NCI-H1930 (cell line): ENCODE measurements around the gene RNF223.
"Not testable (repeated sequence)": the region's sequence is repeated elsewhere in the genome, so short reads cannot be mapped to it uniquely, and the experiment has no call there.

Source experiments
- DNase-seq, 2 experiments: peaks; one replicate each; lab custom pipeline; 2025; lab: John Stamatoyannopoulos, UW

RNF223 gene

DNA sequence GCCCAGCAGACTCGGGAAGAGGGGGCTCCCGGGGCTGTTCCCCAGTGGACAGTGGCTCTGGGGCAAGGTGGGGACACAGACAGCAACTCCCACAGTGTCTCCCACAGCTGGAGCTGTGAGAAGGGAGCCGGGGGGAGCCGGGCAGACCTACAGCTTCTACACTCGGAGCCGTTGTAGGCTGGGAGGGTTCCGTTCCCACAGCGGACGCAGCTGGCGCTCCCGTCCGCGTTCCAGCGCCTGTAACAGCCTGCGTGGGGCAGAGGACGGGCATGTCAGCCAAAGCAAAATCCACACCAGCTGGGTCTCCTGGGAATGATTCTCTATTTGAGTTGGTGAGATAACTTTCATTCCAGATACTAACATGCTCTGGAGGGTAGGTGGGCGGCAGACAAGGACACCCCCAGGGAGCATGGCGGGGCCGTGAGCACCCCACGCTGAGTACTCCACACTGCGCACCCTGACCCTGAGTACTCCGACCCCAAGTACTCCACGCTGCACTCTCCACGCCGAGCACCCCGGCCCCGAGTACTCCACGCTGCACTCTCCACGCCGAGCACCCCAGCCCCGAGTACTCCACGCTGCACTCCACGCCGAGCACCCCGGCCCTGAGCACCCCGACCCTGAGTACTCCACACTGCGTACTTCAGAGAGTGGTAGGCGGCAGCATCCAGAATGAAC lies 13.4 kb upstream of the RNF223 start:
- no peak for DNase-seq

DNA sequence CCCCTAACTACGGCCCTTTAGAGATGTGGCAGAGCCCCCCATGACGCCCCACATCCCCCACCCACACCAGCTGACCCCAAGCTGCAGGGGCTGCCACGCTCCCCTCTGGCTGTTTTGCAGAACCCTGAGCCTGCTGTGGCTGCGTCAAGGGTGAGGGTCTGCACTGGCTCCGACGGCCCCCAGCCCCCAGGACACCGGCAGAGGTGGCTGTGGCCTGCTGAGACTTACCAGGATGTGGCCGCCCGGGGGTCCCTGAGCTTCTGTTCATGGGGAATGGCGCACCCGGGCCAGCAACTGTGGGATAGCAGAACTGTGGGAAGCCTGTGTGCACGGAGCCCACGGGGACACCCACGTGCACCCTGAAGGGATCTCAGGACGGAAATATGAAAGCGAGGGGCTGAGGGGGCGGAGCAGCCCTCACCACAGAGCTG lies 12.8 kb upstream of the RNF223 start:
- DNase-seq = no peak

DNA sequence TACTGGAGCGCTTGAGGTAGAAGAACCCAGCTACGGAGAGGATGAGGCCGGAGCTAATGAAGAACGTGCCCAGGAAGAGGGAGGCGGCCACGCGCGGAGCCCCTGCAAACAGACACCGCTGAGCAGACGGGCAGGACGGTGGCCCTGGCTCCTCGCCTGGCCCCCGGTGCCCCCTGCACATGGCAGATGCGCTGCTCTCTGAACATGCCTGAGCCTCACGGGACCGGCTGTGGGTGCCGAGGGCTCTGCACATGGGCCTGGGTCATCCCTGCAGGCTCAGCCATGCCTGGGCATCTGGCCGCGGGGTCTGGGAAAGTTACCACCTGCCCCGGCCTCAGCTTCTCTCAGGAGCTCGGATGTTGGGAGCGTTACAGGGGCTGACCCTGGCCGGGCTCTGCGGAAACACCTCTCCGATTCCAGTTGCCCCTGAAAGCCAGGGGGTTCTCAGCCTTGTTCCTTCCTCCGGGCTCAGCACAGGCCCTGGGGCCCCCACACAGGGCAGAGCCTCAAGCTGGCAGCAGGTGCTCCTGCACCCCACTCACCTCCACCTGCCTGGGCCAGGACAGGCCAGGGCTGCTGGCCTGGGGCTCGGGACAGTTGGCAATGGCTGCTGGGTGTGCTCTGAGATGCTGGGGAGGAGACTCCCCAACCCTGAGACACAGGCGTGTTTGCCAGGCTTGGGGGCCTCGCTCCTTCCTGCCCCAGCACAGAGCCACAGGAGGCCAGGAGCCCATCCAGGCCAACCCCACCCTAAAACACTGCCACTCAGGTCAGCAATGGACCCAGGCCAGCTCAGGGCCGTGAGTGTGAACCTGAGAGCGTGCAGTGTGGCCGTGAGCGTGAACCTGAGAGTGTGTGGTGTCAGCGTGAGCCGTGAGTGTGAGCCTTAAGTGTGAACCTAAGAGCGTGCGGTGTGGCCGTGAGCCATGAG lies 12.1 kb upstream of the RNF223 start:
- no peak for DNase-seq

GRCh38 chr1:1085171-1085841 lies 11.2 kb upstream of the RNF223 start:
- no peak for DNase-seq

DNA sequence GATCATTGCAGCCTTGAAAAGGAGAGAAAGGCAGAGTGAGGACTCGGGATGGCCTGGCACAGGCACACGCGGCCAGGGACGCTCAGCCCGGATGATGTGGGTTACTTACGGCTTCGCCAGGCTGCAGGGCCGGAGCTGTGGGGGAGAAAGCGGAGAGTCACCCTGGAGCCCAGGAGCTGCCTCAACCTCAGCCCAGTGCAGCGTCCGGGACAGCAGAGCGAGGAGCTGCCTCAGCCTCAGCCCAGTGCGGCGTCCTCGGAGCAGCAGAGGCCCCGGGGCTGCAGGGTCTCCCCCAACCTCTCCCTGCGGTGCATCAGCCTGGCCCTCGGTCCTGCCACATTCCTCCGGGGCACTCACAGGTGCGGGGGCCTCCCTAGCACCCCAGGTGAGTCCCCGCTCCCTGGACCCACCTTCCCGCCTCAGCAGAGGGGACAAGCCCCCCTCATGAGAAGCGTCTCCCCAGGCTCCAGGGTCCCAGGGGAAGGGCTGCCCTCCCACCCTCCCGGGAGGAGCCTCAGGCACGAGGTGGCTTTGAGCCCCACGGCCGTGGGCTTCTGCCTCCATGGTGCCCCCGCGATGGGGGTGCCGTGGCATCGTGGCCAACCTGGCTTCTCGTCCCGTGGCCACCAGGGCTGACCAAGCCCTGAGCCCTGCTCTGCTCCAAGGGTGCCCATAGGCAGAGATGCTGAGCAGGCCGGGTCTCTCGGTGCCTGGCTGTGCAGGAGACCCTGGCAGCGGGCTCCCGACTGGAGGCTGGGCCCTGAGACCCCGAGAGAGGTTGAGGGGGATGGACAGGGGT lies 10.5 kb upstream of the RNF223 start:
- DNase-seq = no peak

- no peak for DNase-seq
These were observed 9.6 kb upstream of the RNF223 start for GRCh38 chr1:1083416-1084371.

DNA sequence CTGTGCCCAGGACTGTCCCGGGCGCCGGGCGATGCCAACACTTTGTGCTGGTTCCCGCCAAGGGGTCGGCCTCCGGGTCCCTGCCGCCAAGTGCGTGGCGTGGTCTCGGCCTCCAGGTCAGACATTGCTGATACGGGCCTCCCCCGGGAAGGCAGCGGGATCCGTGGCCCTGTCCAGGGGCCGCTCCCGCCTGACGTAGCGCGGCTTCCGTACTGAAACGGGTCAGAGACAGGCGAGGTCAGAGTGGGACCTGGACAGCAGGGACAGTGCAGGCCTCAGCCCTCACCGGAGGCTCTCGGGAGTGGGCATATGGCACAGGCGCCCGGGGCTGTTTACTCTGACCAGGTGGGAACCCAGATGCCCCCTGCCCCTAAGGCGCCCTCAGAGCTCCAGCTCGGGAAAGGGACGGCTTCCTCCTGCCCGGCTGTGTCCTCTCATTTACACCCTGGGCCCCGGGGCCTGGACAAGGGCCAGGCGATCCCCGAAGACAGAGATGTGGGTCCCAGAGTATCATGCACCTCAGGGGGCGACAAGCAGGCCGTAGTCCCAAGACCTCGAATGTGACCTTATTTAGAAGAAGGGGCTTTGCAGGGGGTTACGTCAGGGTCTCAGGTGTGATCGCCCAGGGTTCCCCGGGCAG lies 8.8 kb upstream of the RNF223 start:
- DNase-seq = no peak

- no peak for DNase-seq
These were observed 8.2 kb upstream of the RNF223 start for GRCh38 chr1:1082239-1082775.

- no peak for DNase-seq
These were observed 7.5 kb upstream of the RNF223 start for GRCh38 chr1:1081311-1082238.

DNA sequence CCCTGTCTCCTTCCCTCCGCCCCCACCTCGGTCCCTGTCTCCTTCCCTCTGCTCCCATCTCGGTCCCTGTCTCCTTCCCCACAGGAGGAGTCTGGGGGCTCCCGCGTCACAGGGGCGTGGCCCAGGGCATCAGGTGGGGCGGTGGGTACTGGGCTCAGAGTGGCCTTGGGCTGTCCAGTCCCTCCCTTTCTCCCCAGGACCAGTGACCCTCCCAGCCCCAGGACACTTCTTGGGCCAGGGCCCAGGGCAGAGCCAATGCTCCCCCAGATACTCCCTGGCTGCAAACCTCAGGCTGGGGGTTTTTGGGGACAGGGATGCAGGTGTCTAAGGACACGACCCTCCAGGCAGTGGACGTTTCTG lies 6.8 kb upstream of the RNF223 start:
- no peak for DNase-seq

GRCh38 chr1:1080122-1080757 lies 6.1 kb upstream of the RNF223 start:
- DNase-seq = peak; percentile 56 to 64

- peak; percentile 64 to 70 for DNase-seq
These were observed 5.5 kb upstream of the RNF223 start for GRCh38 chr1:1079408-1080121.

GRCh38 chr1:1077396-1077795 lies 3.3 kb upstream of the RNF223 start:
- not testable (repeated sequence) for DNase-seq

DNA sequence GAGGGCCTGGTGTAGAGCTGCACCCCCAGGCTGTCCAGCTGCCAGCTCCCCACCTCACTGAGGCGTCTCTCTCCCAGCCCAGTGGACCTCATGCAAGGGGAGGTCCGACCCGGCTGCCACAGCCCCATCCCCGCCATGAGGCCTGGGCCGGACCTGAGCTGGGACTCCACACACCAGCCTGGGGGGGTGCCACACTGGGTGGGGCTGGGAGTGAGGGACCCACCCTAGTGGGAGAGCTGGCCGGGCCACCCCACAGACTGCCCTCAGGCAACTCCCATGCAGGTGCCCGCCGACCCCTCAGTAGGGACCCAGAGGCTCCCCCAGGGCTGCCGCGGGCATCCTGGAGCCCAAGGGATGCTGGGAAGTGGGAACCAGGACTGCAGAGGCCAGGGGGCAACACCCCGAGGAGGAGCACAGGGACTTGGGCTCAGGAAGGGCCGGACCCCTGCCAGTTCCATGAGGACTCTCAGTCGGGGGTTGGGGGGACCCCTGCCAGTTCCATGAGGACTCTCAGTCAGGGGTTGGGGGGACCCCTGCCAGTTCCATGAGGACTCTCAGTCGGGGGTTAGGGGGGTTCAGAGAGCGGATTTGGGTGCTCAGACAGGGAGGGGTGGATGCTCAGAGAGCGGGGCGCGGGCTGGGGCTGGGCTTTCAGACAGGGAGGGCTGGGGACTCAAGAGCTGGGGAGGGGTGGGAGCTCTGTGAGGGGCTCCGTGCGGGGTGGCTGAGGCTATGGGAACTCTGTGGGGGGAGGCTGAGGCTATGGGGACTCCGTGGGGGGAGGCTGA lies 1.2 kb upstream of the RNF223 start:
- no peak for DNase-seq

GRCh38 chr1:1074631-1075147 lies 583 bp upstream of the RNF223 start:
- no peak for DNase-seq

GRCh38 chr1:1072849-1073742 lies 1.0 kb downstream of the RNF223 start:
- DNase-seq = no peak
